HPDE6-E6E7 (cell line): ENCODE data around the gene SUGCT.
A peak's percentile ranks its signal among the peaks of the same experiment; 100 is the strongest.

Experiments
- DNase-seq: peaks from one replicate; pipeline ENCODE4 v3.0.0; 2011; ENCODE audit warnings: missing footprints; ENCODE audit errors: extremely low spot score

Gene SUGCT

DNA sequence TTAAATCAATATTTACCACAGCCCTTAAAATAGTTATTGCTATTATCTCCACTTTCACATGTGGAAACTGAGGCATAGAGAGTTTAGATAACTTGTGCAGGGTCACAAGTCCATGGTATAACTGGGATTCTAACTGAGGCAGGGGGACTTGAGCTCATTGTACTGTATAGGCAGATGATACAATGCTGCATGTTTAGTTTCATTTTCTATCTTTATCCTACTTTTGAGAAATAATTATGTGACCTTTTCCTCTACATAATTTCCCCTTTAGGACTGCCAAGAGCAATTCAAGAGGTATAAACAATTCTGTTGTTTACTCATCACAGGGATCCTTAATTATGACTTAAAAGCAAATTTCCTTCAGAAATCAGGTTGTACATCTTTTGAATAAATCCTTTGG lies 193.1 kb downstream of the SUGCT start:
- no peak for DNase-seq

DNA sequence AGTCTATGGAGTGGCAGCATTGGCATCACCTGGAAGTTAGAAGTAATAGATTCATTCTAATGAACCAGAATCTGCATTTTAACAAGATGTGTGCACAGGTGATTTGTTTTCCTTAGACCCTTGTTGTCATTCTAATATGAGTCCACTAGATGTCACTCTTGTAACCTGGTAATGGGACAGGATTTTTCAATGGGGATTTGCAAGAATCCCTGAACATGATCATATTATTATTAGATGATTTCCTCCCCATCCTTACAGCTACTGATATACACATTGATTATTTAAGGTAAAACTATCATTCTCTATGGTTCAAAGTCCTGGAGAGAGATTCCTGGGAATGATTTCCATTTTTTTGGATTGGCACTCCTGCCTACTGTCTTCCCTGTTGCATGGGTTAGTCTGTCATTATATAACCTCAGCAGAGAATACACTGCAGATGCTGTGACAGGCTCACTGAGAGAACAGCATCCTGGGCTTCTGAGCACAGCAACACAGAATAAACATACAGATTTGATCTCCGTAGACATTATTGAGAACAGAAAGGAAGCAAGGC lies 194.9 kb downstream of the SUGCT start:
- peak; percentile 39 for DNase-seq

DNA sequence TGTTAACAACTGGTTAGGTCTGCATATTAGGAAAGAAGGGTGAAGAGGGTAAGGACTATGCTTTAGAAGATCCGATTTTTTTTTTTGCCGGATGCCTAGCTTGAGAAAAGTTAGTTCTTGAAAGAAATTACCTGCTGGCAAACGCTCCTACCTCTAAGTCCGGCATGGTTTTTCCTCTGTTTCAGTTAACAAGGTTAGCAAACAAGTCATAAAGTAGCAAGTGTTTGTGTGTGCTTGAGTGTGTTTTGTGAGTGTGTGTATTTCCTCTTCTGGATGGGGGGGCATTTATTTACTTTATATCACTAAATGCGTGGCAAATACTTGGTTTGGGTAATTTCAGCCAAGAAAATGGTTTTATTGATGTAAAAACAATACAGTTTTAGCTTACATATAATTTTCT lies 195.6 kb downstream of the SUGCT start:
- DNase-seq, result no peak

DNA sequence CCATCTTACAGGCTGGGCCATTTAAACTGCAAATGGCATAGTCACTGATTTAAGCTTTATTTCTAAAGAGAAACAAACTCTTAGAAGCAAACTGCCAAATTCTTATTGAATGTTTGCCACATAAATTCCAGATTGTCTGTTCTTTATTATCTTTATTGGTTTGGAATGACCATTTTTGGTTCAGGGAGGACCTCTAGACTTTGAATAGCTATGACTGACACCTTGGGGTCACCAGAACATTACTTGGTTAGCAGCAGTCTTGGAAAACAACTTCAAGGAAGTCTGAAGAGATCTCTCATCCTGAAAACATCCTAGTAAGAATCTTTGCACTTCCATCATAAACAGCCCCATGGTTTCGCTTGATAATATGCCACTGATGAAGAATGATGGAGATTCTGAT lies 197.1 kb downstream of the SUGCT start:
- no peak for DNase-seq

DNA sequence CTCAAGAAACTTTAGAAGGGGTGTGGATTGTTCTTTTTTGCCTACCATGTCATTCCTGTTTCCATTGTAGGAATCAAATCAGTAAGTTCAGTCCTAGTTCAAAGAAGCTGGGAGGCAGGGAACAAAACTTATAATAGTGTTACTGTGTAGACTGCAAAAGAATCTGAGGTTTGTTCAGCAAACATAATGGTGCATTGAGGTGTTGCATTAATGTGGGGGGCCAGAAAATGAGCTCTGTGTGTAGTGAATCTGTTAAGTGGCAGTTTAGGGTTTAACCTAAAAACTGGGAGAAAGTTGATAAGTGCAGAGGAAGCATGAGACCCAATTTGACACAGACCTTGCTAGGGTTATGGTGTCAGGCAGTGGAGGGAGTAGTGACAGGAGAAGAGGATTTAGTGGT lies 197.7 kb downstream of the SUGCT start:
- DNase-seq, result no peak

DNA sequence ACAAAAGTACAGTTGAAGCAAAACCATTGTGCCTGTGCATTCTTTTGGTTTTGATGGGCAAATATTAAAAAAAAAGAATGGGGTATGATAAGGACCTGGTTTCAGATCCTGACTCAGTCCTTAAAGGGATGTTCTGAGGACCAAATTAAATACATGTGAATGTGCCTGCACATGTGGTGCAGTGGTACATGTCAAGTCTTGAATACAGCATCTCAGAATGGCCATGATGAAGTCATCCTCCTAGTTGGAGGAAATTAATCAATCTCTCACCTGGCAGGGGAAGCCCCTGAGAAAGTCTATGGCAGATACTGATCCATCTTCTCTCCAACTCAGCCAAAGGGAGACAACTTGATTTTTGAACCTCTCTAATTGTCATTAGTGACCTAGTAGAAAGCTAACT lies 207.0 kb downstream of the SUGCT start:
- DNase-seq, result no peak

DNA sequence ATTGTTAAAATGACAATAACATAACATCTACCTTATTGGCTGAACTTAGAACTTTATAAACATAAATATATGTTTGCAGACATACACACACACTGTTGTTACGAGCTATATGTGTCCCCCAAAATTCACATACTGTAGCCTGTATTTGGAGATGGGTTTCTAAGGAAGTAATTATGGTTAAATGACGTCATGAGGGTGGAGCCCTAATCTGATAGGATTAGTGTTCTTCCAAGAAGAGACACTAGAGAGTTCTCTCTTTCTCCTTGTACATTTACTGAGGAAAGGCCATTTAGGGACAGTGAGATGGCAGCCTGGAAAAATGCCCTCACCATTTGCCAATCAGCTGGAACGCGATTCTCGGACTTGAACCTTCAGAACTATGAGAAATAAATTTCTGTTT lies 211.7 kb downstream of the SUGCT start:
- no peak for DNase-seq

DNA sequence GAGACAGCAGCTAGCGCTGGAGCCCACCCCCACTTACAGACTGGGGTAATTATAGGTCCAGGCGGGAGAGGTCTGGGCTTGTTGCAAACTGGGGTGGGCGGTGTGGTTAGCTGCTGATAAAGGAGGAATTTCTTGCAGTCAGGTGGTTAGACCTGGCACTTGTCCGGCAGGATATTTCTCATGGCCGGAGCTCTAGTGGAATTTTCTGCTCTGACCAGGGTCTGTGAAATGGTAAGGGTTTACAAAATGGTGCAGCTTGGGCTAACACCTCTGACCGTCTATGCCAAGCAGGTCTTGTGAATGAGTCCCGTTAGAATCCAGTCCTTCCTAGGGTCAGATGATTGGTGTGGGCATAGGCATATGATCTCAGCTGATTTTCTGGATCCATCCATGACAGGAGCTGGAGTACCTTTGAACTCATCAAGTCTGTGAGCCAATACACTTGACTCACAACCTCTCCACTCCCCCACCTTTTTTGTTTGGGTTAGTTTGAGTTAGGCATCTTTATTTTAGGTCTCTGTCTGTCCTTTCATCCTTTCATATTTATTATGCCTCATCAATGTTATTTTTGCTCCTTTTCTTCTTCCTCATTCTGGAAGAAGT lies 213.4 kb downstream of the SUGCT start:
- no peak for DNase-seq

DNA sequence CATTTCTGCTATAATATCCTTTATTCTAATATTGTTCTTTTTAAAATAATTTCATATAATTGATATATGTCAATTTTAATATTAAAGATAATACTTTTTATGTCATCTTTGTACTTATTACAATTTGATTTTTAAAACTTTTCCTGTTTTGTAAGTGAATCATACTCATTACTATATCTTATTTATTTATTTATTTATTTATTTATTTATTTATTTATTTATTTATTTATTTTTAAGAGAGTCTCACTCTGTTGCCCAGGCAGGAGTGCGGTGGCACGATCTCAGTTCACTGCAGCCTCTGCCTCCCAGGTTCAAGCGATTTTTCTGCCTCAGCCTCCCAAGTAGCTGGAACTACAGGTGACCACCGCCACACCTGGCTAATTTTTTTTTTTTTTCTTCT lies 215.3 kb downstream of the SUGCT start:
- DNase-seq, result no peak

DNA sequence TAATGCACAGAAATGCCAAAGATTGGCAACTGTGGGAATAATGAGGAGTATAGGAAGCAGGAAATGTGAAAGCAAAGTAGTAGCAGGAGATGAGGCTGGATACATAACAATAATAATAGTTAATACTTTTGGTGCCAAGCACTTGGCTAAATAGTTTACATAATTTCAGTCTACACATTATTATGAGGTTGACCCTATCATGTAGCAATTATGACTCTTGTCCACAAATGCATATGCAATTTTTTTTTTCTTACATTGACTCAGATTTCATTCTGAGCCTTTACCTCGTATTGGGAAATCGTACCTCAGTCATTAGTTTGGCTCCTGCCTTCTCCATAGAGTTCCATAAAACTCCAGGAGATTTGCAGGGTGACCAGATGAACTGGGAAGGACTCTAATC lies 219.9 kb downstream of the SUGCT start:
- DNase-seq, result no peak

DNA sequence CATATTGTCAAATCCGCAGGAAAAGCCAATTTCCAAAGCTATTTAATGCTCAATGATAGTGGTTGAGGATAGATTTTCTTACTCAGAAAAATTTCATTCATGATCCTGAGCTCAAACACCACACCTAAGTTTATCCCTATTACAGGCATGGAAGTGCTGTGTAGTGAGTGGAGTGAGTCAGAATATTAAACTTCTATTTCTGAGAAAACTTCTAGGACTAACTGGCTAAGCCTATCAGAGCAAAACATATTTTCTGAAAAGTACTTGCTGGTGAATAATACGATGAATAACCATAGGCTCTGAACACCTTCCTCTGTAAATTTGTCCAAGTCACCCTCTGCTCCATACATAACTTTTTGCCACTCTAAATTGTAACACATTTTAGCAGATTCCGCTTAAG lies 221.5 kb downstream of the SUGCT start:
- no peak for DNase-seq

DNA sequence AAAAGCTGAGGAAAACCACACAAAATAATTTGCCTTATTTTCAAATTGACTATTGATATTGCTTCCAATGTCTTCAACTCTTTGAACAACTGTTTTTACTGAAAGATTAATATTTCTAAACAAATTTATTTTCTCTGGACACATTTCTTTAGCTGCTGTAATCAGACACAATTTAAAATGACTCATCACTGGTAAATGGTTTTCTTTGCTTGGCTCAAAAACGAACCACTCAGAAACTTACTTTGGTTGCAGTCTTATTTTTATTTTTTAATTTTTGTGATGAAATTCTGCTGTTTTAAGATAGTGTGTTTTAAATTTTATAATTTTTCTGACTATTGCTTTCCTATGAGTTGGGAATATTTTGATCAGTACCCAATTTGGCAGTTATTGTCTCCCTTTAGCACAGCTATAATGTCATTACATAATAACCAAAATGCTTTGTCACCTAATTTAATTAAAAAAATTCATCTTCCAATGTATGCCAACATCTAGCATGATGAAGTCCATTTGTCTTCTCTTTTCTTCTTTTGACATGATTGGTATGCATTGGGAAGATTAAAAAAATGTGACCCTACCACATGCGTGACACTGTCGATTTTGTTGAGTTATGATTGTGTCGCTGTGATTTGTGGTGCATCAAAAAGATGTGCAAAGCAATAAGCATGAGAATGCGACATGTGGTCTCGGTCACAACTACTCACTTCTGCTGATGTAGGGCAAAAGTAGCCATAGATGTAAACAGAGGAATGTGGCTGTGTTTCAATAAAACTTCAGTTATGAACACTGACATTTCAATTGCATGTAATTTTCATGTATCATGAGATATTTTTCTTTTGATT lies 222.3 kb downstream of the SUGCT start:
- DNase-seq, result no peak

DNA sequence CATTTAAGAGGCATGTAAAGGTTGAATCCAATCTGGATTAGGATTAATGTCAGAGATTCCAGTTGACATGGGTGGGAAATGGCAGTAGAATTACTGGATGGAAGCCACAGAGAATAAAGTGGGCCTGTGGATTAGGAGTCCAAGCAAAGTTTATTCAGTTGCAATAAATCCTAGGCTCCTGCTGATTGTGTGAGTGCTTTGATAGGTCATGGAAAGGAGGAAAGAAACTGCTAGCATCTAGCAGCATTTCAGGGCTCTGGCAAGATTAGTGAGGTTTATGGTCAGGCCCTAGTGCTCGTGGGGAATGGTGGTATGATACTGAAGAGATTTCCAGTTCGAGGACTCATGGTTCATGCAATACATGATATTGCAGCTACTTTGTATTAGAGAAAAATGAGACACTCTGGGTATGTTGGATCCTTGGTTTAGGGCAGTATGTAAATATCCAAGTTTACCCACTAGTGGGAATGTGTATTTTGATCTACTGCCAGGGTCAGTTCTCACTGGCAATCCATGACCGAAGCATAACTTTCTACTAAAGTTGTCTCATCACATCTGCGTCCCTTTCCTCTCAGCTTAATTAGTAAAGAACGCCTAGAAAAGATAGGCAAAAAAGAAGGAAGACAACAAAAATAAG lies 235.0 kb downstream of the SUGCT start:
- DNase-seq, result no peak

DNA sequence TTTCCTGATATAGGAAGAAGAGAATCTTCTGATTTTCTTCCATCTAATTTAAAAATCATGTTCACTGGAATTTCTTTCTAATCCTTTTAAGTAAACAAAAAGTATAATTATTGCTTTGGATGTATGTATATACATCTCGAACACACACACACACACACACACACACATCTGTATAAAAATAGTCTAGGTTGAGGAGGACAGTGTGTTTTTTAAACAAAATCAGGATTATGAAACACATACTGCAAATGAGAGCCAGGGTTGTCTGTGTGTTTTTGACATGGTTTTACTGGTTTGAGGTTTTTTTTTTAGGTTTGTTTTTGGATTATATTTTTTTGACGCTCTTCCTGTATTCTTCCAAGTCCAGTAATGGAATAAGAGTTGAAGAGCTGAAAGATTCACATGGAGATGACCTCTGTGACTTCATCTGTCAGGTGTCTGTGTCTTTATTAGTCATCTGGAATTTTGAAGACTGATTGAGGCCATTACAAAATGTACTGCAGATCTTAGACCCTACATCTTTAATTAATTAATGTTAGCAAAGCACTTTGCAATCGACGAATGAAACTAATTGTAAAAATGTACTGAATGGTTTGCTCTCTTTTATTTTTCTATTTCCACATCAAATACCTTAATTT lies 237.1 kb downstream of the SUGCT start:
- no peak for DNase-seq

DNA sequence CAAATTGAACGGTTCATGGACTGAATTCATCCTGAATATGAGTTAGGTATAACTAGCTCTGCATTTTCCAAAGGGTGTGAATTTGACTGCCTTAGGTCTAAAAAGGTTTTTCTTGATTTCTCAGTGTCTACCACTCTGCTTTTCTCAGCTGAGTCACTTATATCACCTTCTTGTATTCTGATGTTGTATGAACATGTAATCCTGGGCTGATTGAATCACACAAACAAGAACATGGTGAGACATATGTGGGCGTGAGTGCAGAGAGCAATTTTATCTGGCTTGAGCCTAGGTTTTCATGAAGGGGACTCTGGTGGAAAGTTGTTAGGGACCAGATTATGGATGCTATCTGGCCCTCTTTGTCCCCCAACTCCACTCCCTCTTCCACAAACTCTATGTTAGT lies 239.8 kb downstream of the SUGCT start:
- no peak for DNase-seq

DNA sequence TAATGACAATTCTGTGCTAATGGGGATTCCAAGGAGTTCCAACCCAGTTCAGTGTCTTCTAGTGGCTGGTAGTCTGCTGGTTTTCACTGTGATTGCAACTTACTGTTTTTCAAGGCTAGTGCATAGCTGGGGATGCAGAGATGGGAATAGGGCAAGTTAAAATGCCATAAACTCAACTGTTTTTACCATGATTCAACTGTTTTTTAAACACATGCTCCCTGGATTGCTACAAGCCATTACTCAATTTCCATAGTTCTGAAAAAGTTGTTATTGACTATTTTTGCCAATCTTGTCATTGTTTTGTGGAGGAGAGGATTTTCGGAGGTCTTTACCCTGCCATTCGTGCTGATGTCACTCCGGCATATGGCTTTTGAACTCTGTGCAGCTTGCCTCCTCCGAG lies 245.3 kb downstream of the SUGCT start:
- DNase-seq, result no peak

DNA sequence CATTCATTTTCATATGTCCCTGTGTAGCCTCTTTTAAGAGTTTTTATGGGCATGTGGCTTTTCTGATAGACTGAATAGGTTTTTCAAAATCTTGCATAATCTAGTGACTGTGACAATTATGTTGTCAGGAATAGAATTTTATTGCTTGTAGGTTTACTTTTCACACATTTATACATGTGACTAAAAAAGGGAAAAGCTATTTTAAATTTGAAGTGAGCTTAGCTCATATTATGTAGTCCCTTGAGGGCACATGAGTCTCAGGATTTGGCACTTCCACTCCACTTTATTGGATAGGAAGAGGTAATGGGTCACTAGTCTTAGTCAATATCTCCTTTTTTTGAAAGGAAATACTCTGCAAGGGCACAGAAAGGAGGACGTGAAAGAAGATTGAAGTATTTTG lies 247.3 kb downstream of the SUGCT start:
- DNase-seq, result no peak

DNA sequence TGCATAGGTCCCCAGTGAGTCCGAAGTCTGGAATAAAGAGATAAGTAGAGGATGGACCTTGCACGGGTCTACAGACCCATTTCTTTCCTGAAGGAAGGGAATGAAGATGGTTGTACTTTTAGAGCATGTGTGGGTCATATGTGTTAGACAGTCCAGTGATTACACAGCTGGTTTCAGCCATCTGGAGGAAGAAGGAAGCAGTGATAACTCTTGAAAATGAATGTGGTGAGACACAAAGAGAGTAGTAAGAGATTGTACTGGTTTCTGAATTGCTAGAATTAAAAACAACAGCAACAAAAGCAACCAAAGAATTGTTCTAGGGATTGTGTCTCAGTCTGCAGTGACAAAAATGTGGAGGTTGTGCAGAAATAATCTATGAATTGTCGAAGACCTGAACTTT lies 258.9 kb downstream of the SUGCT start:
- no peak for DNase-seq

DNA sequence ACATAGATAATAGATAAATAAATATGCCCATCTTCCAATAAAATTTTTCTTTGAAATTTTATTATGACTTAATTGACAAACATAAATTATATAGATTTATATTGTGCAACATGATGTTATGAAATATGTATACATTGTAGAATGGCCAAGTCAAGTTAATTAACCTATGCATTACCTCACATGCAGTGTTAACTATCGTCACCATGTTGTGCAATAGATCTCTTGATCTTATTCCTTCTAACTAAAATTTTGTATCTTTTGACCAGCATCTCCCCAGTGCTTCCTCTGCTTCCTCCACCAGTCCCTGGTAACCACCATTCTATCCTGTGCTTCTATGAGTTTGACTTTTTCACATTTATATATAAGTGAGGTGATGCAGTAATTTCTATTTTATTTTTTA lies 259.6 kb downstream of the SUGCT start:
- DNase-seq, result no peak

DNA sequence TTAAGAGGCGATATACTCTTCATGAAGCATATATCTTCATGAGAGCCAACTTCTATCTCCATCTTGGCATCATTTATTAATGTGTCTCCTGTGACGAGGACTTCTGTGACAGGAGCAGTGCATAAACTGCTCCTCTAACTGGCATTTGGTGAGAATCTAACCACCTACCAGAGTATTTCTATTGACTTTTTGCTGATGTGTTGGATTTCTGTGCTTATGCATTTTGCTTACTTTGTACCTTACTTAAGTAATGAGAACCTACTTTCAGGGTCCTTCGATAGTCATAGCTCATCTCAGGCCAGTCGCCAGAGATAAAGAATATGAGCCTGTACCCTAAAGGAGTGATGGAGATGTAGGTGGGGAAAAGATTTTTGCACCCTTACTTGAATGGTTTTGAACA lies 265.7 kb downstream of the SUGCT start:
- DNase-seq, result no peak

DNA sequence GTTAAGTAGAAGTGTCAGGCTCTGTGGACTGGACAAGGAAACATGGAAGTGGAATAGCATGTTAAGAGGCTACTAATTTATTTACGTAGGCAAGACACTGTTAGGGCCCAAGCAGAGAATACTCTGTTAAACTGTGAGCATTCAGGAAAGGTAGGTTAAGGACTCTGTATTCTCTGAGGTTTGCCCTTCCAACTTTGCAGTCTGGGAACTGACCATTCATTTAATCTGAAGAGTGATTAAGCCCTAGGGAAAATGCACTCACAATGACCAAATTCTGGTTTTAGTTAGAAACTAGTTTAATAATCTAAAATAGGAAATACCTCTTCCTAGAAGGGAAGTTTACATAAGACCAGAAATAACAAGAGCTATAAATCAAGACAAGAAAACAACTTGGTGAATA lies 266.6 kb downstream of the SUGCT start:
- DNase-seq, result no peak

DNA sequence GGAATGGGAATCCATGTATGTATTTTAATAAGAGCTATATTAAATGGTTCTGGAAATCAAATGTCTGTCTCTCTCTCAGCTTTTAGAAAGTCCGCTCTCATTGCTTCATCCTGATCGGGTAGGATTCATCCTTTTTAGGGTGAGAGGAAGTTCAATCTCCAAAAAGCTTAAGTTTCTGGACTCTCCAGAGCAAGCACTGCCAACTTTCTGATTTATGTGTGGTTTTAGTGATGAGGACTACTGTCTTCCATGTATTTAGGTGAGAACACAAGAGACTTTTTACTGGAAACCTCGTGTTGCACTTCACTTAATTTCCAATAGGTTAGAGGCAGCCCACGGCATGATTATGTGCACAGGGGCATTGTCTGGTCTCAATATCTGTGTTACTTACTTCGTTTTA lies 267.9 kb downstream of the SUGCT start:
- no peak for DNase-seq
